OCI-LY1 (cell line): Measurements from ENCODE around the gene CPN2.

Experiments
- EZH2 ChIP-seq: fragments of 200-600 bp; sonication (generic), shearing (Covaris generic); IDR thresholded peaks from 2 replicates; pipeline ENCODE4 v1.8.0; 2017; ENCODE audit warnings: borderline replicate concordance, mixed run types, mild to moderate bottlenecking, antibody characterized with exemption, low read length, moderate library complexity, mixed read lengths
- TF ChIP-seq, protein P1 (sequence below): fragments of 200-600 bp; sonication (generic), shearing (Covaris generic); IDR thresholded peaks from 2 replicates; pipeline ENCODE4 v1.5.1; 2017; ENCODE audit warnings: mild to moderate bottlenecking, antibody characterized with exemption, low read length, moderate library complexity, mixed read lengths

DNA sequence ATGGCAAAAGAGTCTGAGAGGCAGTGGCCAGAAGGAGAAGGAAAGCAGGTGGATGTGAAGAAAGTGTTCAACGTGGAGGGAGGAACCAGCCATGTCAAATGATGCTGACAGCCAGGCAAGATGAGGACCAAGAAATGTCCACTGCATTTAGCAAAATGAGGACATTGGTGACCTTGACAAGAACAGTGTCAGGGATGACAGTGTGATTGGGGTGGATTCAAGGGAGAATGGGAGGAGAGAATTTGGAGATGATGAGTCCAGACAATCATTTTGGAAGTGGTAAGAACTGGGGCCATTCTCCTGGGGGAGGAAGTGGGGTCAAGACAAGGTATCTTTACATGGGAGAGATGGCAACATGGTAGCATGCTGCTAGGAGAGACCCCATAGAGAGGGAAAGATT, 47.4 kb downstream of the CPN2 start:
- TF ChIP-seq, protein P1, sequence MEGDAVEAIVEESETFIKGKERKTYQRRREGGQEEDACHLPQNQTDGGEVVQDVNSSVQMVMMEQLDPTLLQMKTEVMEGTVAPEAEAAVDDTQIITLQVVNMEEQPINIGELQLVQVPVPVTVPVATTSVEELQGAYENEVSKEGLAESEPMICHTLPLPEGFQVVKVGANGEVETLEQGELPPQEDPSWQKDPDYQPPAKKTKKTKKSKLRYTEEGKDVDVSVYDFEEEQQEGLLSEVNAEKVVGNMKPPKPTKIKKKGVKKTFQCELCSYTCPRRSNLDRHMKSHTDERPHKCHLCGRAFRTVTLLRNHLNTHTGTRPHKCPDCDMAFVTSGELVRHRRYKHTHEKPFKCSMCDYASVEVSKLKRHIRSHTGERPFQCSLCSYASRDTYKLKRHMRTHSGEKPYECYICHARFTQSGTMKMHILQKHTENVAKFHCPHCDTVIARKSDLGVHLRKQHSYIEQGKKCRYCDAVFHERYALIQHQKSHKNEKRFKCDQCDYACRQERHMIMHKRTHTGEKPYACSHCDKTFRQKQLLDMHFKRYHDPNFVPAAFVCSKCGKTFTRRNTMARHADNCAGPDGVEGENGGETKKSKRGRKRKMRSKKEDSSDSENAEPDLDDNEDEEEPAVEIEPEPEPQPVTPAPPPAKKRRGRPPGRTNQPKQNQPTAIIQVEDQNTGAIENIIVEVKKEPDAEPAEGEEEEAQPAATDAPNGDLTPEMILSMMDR, result no peak
- no peak for TF ChIP-seq EZH2
